Karpas-422 (cell line): ENCODE measurements around the gene ZNF630. TPM values are rescaled to one million over a fixed set of nuclear protein-coding genes. Genes with fewer than 3 reads are reported as not detected.
"Not testable (repeated sequence)": the region's sequence is repeated elsewhere in the genome, so short reads cannot be mapped to it uniquely, and the experiment has no call there.

Experiments used
- DNase-seq: peaks from one replicate; pipeline ENCODE4 v3.0.0-alpha.2; 2015
- H2AFZ ChIP-seq: fragments of 200-600 bp; sonication (generic); 2 replicates; pipeline ENCODE4 v1.6.1; 2014; ENCODE audit warnings: antibody characterized with exemption, low read length, mixed read lengths
- H3K27ac ChIP-seq: fragments of 200-600 bp; sonication (generic); 2 replicates; pipeline ENCODE4 v1.5.1; 2014; ENCODE audit warnings: mild to moderate bottlenecking, low read length, moderate library complexity
- H3K27me3 ChIP-seq: fragments of 200-600 bp; sonication (generic); 2 replicates; pipeline ENCODE4 v1.6.1; 2014; ENCODE audit warnings: low read length, mixed read lengths
- H3K36me3 ChIP-seq: fragments of 200-600 bp; sonication (generic); 2 replicates; pipeline ENCODE4 v1.6.1; 2014; ENCODE audit warnings: low read length, mixed read lengths; ENCODE audit not compliant: insufficient read depth
- H3K4me1 ChIP-seq: fragments of 200-600 bp; sonication (generic); 2 replicates; pipeline ENCODE4 v1.6.1; 2014; ENCODE audit warnings: mild to moderate bottlenecking, low read length, mixed read lengths
- H3K4me2 ChIP-seq: fragments of 200-600 bp; sonication (generic); 2 replicates; pipeline ENCODE4 v1.6.1; 2014; ENCODE audit warnings: low read length, low read depth, mild to moderate bottlenecking; ENCODE audit not compliant: poor library complexity, severe bottlenecking
- H3K4me3 ChIP-seq: fragments of 200-600 bp; sonication (generic); 2 replicates; pipeline ENCODE4 v1.5.1; 2014; ENCODE audit warnings: mild to moderate bottlenecking, antibody characterized with exemption, low read length, mixed read lengths
- H3K79me2 ChIP-seq: fragments of 200-600 bp; sonication (generic); 2 replicates; pipeline ENCODE4 v1.6.1; 2014; ENCODE audit warnings: mild to moderate bottlenecking, low read length, mixed read lengths
- H3K9ac ChIP-seq: fragments of 200-600 bp; sonication (generic); 2 replicates; pipeline ENCODE4 v1.6.0; 2014; ENCODE audit warnings: low read length
- H3K9me2 ChIP-seq: fragments of 200-600 bp; sonication (generic), shearing (Covaris generic); replicated peaks from 2 replicates; pipeline ENCODE4 v1.6.0; 2014; ENCODE audit warnings: mild to moderate bottlenecking, low read length, moderate library complexity; ENCODE audit not compliant: insufficient read depth
- H3K9me3 ChIP-seq: fragments of 300-700, 200-600 bp; sonication (generic); 2 replicates; pipeline ENCODE4 v1.6.1; 2014; ENCODE audit warnings: low read length, mixed read lengths
- H4K20me1 ChIP-seq: fragments of 200-600 bp; sonication (generic); 2 replicates; pipeline ENCODE4 v1.6.1; 2014; ENCODE audit warnings: mild to moderate bottlenecking, antibody characterized with exemption, low read length, low read depth; ENCODE audit not compliant: insufficient read depth
- total RNA-seq: library from RNA; depleted of rRNA; stranded (reverse); fragments of >200 nt; shearing (Covaris generic); gene quantifications from 2 replicates; pipeline ENCODE4 v1.2.3, GENCODE V29; 2014; ENCODE audit warnings: low replicate concordance; rRNA removed

ZNF630 gene
- 3.7 and 3.9 TPM in 2 replicates for total RNA-seq

- peak; percentile 88 for DNase-seq
- peak within 1 kb of the TSS; percentile 76; the same call in 1 of the 2 replicates for H2AFZ ChIP-seq
Observed at GRCh38 chrX:48071064-48071985, at the start of gene ZNF630. Gene ZNF630, minus strand, starts transcription at chrX:48071640. Its CDS starts 4,754 bp downstream, at chrX:48066886.

GRCh38 chrX:48107717-48108116 lies 36.3 kb upstream of the ZNF630 start:
- no peaks in the 10 kb centered on the region for H3K79me2 ChIP-seq
- H3K36me3 ChIP-seq, result no peaks in the 10 kb centered on the region
- H3K9me2 ChIP-seq, result no peaks in the 10 kb centered on the region
- H2AFZ ChIP-seq, result no peak overlapping the region
- no peak overlapping the region for H3K9ac ChIP-seq
- no peaks in the 10 kb centered on the region for H4K20me1 ChIP-seq
- no peak overlapping the region for H3K4me2 ChIP-seq
- no peak overlapping the region for H3K27ac ChIP-seq
- no peaks in the 10 kb centered on the region for H3K4me1 ChIP-seq
- DNase-seq, result peak; percentile 50
- no peaks in the 10 kb centered on the region for H3K9me3 ChIP-seq
- no peaks in the 10 kb centered on the region for H3K27me3 ChIP-seq
- no peak overlapping the region for H3K4me3 ChIP-seq

More at GRCh38 chrX:48071064-48071985, at the start of gene ZNF630:
- no peaks in the 10 kb centered on the region for H3K9me2 ChIP-seq
- H3K9ac ChIP-seq, result peak within 1 kb of the TSS; percentile 75
- H3K4me3 ChIP-seq, result peak within 1 kb of the TSS; percentile 69
- peaks cover 3% of the 10 kb centered on the region; the same call in 1 of the 2 replicates for H3K79me2 ChIP-seq
- peak within 1 kb of the TSS; percentile 70 for H3K4me2 ChIP-seq
- H4K20me1 ChIP-seq, result no peaks in the 10 kb centered on the region
- peak within 1 kb of the TSS; percentile 63 for H3K27ac ChIP-seq
- no peaks in the 10 kb centered on the region for H3K27me3 ChIP-seq
- H3K9me3 ChIP-seq, result no peaks in the 10 kb centered on the region
- H3K4me1 ChIP-seq, result peaks cover 17% of the 10 kb centered on the region
- H3K36me3 ChIP-seq, result peaks cover 5% of the 10 kb centered on the region; the same call in 1 of the 2 replicates

GRCh38 chrX:48102874-48103374 lies 31.5 kb upstream of the ZNF630 start:
- Histone ChIP-seq H3K4me2 (no peak overlapping the region), H2AFZ (no peak overlapping the region), H3K9me2 (no peaks in the 10 kb centered on the region), H3K9me3 (no peaks in the 10 kb centered on the region), H3K36me3 (no peaks in the 10 kb centered on the region), H4K20me1 (no peaks in the 10 kb centered on the region), H3K4me3 (no peak overlapping the region), H3K4me1 (no peaks in the 10 kb centered on the region), H3K79me2 (no peaks in the 10 kb centered on the region), H3K27me3 (no peaks in the 10 kb centered on the region), H3K9ac (no peak overlapping the region), H3K27ac (no peak overlapping the region)
- DNase-seq, result no peak

- H2AFZ ChIP-seq, result no peak overlapping the region
- no peak for DNase-seq
- H3K27me3 ChIP-seq, result no peaks in the 10 kb centered on the region
- H3K36me3 ChIP-seq, result no peaks in the 10 kb centered on the region
- H3K4me3 ChIP-seq, result no peak overlapping the region
- no peak overlapping the region for H3K4me2 ChIP-seq
- H3K27ac ChIP-seq, result no peak overlapping the region
- H3K4me1 ChIP-seq, result no peaks in the 10 kb centered on the region
- no peaks in the 10 kb centered on the region for H3K79me2 ChIP-seq
- H4K20me1 ChIP-seq, result no peaks in the 10 kb centered on the region
- no peaks in the 10 kb centered on the region for H3K9me2 ChIP-seq
- H3K9ac ChIP-seq, result no peak overlapping the region
- no peaks in the 10 kb centered on the region for H3K9me3 ChIP-seq
Observed at GRCh38 chrX:48101443-48101842, 30.0 kb upstream of the ZNF630 start.

GRCh38 chrX:48092558-48092957 lies 21.1 kb upstream of the ZNF630 start:
- H3K27ac ChIP-seq, DNase-seq, H3K9me2 ChIP-seq, H3K4me2 ChIP-seq, H3K9me3 ChIP-seq, H3K27me3 ChIP-seq, H4K20me1 ChIP-seq, H3K4me3 ChIP-seq, H3K9ac ChIP-seq, H2AFZ ChIP-seq, H3K4me1 ChIP-seq, H3K79me2 ChIP-seq, H3K36me3 ChIP-seq: not testable (repeated sequence)

- Histone ChIP-seq H3K4me2 (no peak overlapping the region), H3K9ac (no peak overlapping the region), H3K79me2 (no peaks in the 10 kb centered on the region), H4K20me1 (no peaks in the 10 kb centered on the region), H3K4me3 (no peak overlapping the region), H3K36me3 (no peaks in the 10 kb centered on the region), H3K27ac (no peak overlapping the region), H3K9me3 (no peaks in the 10 kb centered on the region), H2AFZ (no peak overlapping the region), H3K4me1 (no peaks in the 10 kb centered on the region), H3K27me3 (no peaks in the 10 kb centered on the region), H3K9me2 (no peaks in the 10 kb centered on the region)
- no peak for DNase-seq
Observed at GRCh38 chrX:48090123-48090522, 18.7 kb upstream of the ZNF630 start.

- no peak overlapping the region for H3K4me2 ChIP-seq
- H3K36me3 ChIP-seq, result no peaks in the 10 kb centered on the region
- no peaks in the 10 kb centered on the region for H3K79me2 ChIP-seq
- no peaks in the 10 kb centered on the region for H3K27me3 ChIP-seq
- H4K20me1 ChIP-seq, result no peaks in the 10 kb centered on the region
- no peaks in the 10 kb centered on the region for H3K4me1 ChIP-seq
- H3K9me2 ChIP-seq, result no peaks in the 10 kb centered on the region
- no peak overlapping the region for H2AFZ ChIP-seq
- DNase-seq, result no peak
- no peaks in the 10 kb centered on the region for H3K9me3 ChIP-seq
- no peak overlapping the region for H3K27ac ChIP-seq
- no peak overlapping the region for H3K9ac ChIP-seq
- H3K4me3 ChIP-seq, result no peak overlapping the region
Observed at GRCh38 chrX:48086082-48086481, 14.6 kb upstream of the ZNF630 start.

- H3K4me1 ChIP-seq, result no peaks in the 10 kb centered on the region
- H3K4me3 ChIP-seq, result no peak overlapping the region
- H3K9ac ChIP-seq, result no peak overlapping the region
- no peaks in the 10 kb centered on the region for H4K20me1 ChIP-seq
- no peaks in the 10 kb centered on the region for H3K9me2 ChIP-seq
- no peaks in the 10 kb centered on the region for H3K36me3 ChIP-seq
- H3K4me2 ChIP-seq, result no peak overlapping the region
- no peak overlapping the region for H2AFZ ChIP-seq
- H3K79me2 ChIP-seq, result no peaks in the 10 kb centered on the region
- no peaks in the 10 kb centered on the region for H3K9me3 ChIP-seq
- no peak for DNase-seq
- H3K27ac ChIP-seq, result no peak overlapping the region
- H3K27me3 ChIP-seq, result no peaks in the 10 kb centered on the region
Observed at GRCh38 chrX:48083706-48084105, 12.3 kb upstream of the ZNF630 start.
